Measurements from ENCODE around the gene RASD2.

The RASD2 gene

GRCh38 chr22:35548722-35549112 lies 8.1 kb downstream of the RASD2 start:
- Histone ChIP-seq H2BK5ac (ENCODE audit: low read depth, low read length, poor library complexity, severe bottlenecking) (no peak overlapping the region), H3K27ac (ENCODE audit: low read length, poor library complexity, severe bottlenecking) (no peak overlapping the region), H2BK12ac (ENCODE audit: low read length in 2 of 2) (no peak overlapping the region), H3K4ac (ENCODE audit: low read depth in 1 of 2, low read length in 2 of 2) (peak overlapping the region in 1 of 2 experiments; percentile 20), H3K9me3 (ENCODE audit: control insufficient read depth, low read length) (no peaks in the 10 kb centered on the region), H3K14ac (ENCODE audit: low read length in 2 of 2) (no peak overlapping the region), H2AFZ (ENCODE audit: low read depth, low read length) (no peak overlapping the region), H2AK5ac (ENCODE audit: low read length, severe bottlenecking) (no peak overlapping the region), H3K27me3 (ENCODE audit: control insufficient read depth in 1 of 2, insufficient read depth in 1 of 2, low read length in 2 of 2) (peaks cover 49 to 69% of the 10 kb centered on the region in 2 experiments), H2BK15ac (ENCODE audit: low read depth, poor library complexity, severe bottlenecking) (no peak overlapping the region), H3K36me3 (ENCODE audit: control insufficient read depth in 1 of 2, insufficient read depth in 2 of 2, low read depth in 1 of 2, low read length in 2 of 2) (no peaks in the 10 kb centered on the region), H3K4me3 (ENCODE audit: insufficient read depth in 1 of 2, low read depth in 1 of 2, low read length in 2 of 2) (no peak overlapping the region), H4K91ac (ENCODE audit: low read length) (no peak overlapping the region), H2BK120ac (ENCODE audit: low read depth, low read length) (no peak overlapping the region), H3K18ac (ENCODE audit: low read depth in 1 of 2, low read length in 2 of 2) (peak overlapping the region in 1 of 2 experiments; percentile 35), H4K8ac (ENCODE audit: low read length) (no peak overlapping the region), H3K9ac (ENCODE audit: low read length) (no peak overlapping the region), H3K23ac (ENCODE audit: low read length in 2 of 2) (no peak overlapping the region), H3K4me2 (ENCODE audit: low read length, poor library complexity, severe bottlenecking) (no peak overlapping the region), H3K4me1 (ENCODE audit: control insufficient read depth, insufficient read depth, low read depth, low read length) (peaks cover 5% of the 10 kb centered on the region), H3K79me1 (replicated peaks; ENCODE audit: low read length, poor library complexity, severe bottlenecking) (no peaks in the 10 kb centered on the region)
- WGBS = 44% methylated on average over 5 of the region's 8 CpGs
- DNase-seq = no peak

DNA sequence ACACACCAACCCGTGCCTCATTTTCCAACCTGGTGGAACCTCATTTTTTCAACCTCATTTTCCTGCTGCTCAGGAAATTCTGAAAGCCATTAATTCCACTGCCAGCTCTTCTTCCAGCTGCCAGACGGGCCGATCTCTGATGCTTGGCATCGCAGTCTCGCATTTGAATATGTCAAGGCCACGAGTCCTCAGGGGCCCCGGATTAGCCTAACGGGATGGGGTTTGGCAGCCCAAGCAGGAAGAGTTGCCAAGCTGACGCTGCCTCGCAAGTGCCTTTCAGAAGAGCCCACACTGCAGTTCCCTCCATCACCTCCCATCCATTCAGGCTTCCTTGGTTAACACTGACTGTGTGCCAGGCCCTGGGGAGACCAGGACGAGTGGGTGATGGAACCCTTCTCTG lies 8.7 kb downstream of the RASD2 start:
- Histone ChIP-seq H2BK5ac (ENCODE audit: low read depth, low read length, poor library complexity, severe bottlenecking) (no peak overlapping the region), H3K23ac (ENCODE audit: low read length in 2 of 2) (no peak overlapping the region), H3K4ac (ENCODE audit: low read depth in 1 of 2, low read length in 2 of 2) (no peak overlapping the region), H3K18ac (ENCODE audit: low read depth in 1 of 2, low read length in 2 of 2) (no peak overlapping the region), H3K14ac (ENCODE audit: low read length in 2 of 2) (no peak overlapping the region), H2AFZ (ENCODE audit: low read depth, low read length) (no peak overlapping the region), H3K79me1 (replicated peaks; ENCODE audit: low read length, poor library complexity, severe bottlenecking) (no peaks in the 10 kb centered on the region), H3K36me3 (ENCODE audit: control insufficient read depth in 1 of 2, insufficient read depth in 2 of 2, low read depth in 1 of 2, low read length in 2 of 2) (no peaks in the 10 kb centered on the region), H2BK15ac (ENCODE audit: low read depth, poor library complexity, severe bottlenecking) (no peak overlapping the region), H4K91ac (ENCODE audit: low read length) (no peak overlapping the region), H2BK120ac (ENCODE audit: low read depth, low read length) (no peak overlapping the region), H2BK12ac (ENCODE audit: low read length in 2 of 2) (no peak overlapping the region), H3K27me3 (ENCODE audit: control insufficient read depth in 1 of 2, insufficient read depth in 1 of 2, low read length in 2 of 2) (peaks cover 49 to 69% of the 10 kb centered on the region in 2 experiments), H3K4me1 (ENCODE audit: control insufficient read depth, insufficient read depth, low read depth, low read length) (peaks cover 5% of the 10 kb centered on the region), H4K8ac (ENCODE audit: low read length) (no peak overlapping the region), H2AK5ac (ENCODE audit: low read length, severe bottlenecking) (no peak overlapping the region), H3K4me2 (ENCODE audit: low read length, poor library complexity, severe bottlenecking) (no peak overlapping the region), H3K27ac (ENCODE audit: low read length, poor library complexity, severe bottlenecking) (no peak overlapping the region), H3K9ac (ENCODE audit: low read length) (no peak overlapping the region), H3K9me3 (ENCODE audit: control insufficient read depth, low read length) (no peaks in the 10 kb centered on the region), H3K4me3 (ENCODE audit: insufficient read depth in 1 of 2, low read depth in 1 of 2, low read length in 2 of 2) (no peak overlapping the region)
- WGBS = 87% methylated on average over 11 of the region's 11 CpGs
- no peak for DNase-seq

- no peak overlapping the region for H3K4me2 ChIP-seq (ENCODE audit: low read length, poor library complexity, severe bottlenecking)
- H3K4me3 ChIP-seq (ENCODE audit: insufficient read depth in 1 of 2, low read depth in 1 of 2, low read length in 2 of 2) = no peak overlapping the region
- no peak overlapping the region for H2BK120ac ChIP-seq (ENCODE audit: low read depth, low read length)
- no peak for DNase-seq
- no peak overlapping the region for H2BK5ac ChIP-seq (ENCODE audit: low read depth, low read length, poor library complexity, severe bottlenecking)
- H3K4ac ChIP-seq (ENCODE audit: low read depth in 1 of 2, low read length in 2 of 2) = no peak overlapping the region
- H2AK5ac ChIP-seq (ENCODE audit: low read length, severe bottlenecking) = no peak overlapping the region
- H3K27ac ChIP-seq (ENCODE audit: low read length, poor library complexity, severe bottlenecking) = no peak overlapping the region
- peak overlapping the region; percentile 73 for H4K91ac ChIP-seq (ENCODE audit: low read length)
- H2BK15ac ChIP-seq (ENCODE audit: low read depth, poor library complexity, severe bottlenecking) = no peak overlapping the region
- 98% methylated on average over 43 of the region's 43 CpGs for WGBS
- peaks cover 34 to 68% of the 10 kb centered on the region in 2 experiments for H3K27me3 ChIP-seq (ENCODE audit: control insufficient read depth in 1 of 2, insufficient read depth in 1 of 2, low read length in 2 of 2)
- no peaks in the 10 kb centered on the region for H3K36me3 ChIP-seq (ENCODE audit: control insufficient read depth in 1 of 2, insufficient read depth in 2 of 2, low read depth in 1 of 2, low read length in 2 of 2)
- no peak overlapping the region for H4K8ac ChIP-seq (ENCODE audit: low read length)
- H3K4me1 ChIP-seq (ENCODE audit: control insufficient read depth, insufficient read depth, low read depth, low read length) = peaks cover 16% of the 10 kb centered on the region
- no peak overlapping the region for H3K18ac ChIP-seq (ENCODE audit: low read depth in 1 of 2, low read length in 2 of 2)
- no peak overlapping the region for H2BK12ac ChIP-seq (ENCODE audit: low read length in 2 of 2)
- no peak overlapping the region for H3K23ac ChIP-seq (ENCODE audit: low read length in 2 of 2)
- H3K9ac ChIP-seq (ENCODE audit: low read length) = no peak overlapping the region
- H3K79me1 ChIP-seq (replicated peaks; ENCODE audit: low read length, poor library complexity, severe bottlenecking) = no peaks in the 10 kb centered on the region
- H2AFZ ChIP-seq (ENCODE audit: low read depth, low read length) = no peak overlapping the region
- no peaks in the 10 kb centered on the region for H3K9me3 ChIP-seq (ENCODE audit: control insufficient read depth, low read length)
- H3K14ac ChIP-seq (ENCODE audit: low read length in 2 of 2) = no peak overlapping the region
Observed at GRCh38 chr22:35551549-35552177, 11.0 kb downstream of the RASD2 start.

DNA sequence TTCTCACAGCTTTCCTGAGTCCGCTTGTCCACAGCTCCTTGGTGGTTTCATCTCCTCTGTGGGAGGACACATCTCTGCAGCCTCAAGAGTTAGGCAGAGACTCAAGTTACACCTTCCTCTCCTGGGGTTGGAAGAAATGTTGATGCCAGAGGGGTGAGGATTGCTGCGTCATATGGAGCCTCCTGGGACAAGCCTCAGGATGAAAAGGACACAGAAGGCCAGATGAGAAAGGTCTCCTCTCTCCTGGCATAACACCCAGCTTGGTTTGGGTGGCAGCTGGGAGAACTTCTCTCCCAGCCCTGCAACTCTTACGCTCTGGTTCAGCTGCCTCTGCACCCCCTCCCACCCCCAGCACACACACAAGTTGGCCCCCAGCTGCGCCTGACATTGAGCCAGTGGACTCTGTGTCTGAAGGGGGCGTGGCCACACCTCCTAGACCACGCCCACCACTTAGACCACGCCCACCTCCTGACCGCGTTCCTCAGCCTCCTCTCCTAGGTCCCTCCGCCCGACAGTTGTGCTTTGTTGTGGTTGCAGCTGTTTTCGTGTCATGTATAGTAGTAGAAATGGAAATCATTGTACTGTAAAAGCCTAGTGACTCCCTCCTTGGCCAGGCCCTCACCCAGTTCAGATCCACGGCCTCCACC lies 11.7 kb downstream of the RASD2 start:
- no peak overlapping the region for H3K14ac ChIP-seq (ENCODE audit: low read length in 2 of 2)
- no peak overlapping the region for H2BK12ac ChIP-seq (ENCODE audit: low read length in 2 of 2)
- no peak overlapping the region for H3K9ac ChIP-seq (ENCODE audit: low read length)
- H2AK5ac ChIP-seq (ENCODE audit: low read length, severe bottlenecking) = no peak overlapping the region
- H2BK5ac ChIP-seq (ENCODE audit: low read depth, low read length, poor library complexity, severe bottlenecking) = no peak overlapping the region
- H2BK15ac ChIP-seq (ENCODE audit: low read depth, poor library complexity, severe bottlenecking) = no peak overlapping the region
- peak overlapping the region in 1 of 2 experiments; percentile 3 for H3K4ac ChIP-seq (ENCODE audit: low read depth in 1 of 2, low read length in 2 of 2)
- H3K27ac ChIP-seq (ENCODE audit: low read length, poor library complexity, severe bottlenecking) = no peak overlapping the region
- no peak overlapping the region for H2BK120ac ChIP-seq (ENCODE audit: low read depth, low read length)
- no peak overlapping the region for H3K23ac ChIP-seq (ENCODE audit: low read length in 2 of 2)
- no peaks in the 10 kb centered on the region for H3K9me3 ChIP-seq (ENCODE audit: control insufficient read depth, low read length)
- WGBS = 53% methylated on average over 6 of the region's 13 CpGs
- H3K36me3 ChIP-seq (ENCODE audit: control insufficient read depth in 1 of 2, insufficient read depth in 2 of 2, low read depth in 1 of 2, low read length in 2 of 2) = no peaks in the 10 kb centered on the region
- peak overlapping the region in 1 of 2 experiments; percentile 1 for H3K18ac ChIP-seq (ENCODE audit: low read depth in 1 of 2, low read length in 2 of 2)
- no peaks in the 10 kb centered on the region for H3K79me1 ChIP-seq (replicated peaks; ENCODE audit: low read length, poor library complexity, severe bottlenecking)
- H3K4me1 ChIP-seq (ENCODE audit: control insufficient read depth, insufficient read depth, low read depth, low read length) = peaks cover 16% of the 10 kb centered on the region
- H3K4me2 ChIP-seq (ENCODE audit: low read length, poor library complexity, severe bottlenecking) = no peak overlapping the region
- peak overlapping the region; percentile 33 for H4K8ac ChIP-seq (ENCODE audit: low read length)
- DNase-seq = peak; percentile 37
- no peak overlapping the region for H3K4me3 ChIP-seq (ENCODE audit: insufficient read depth in 1 of 2, low read depth in 1 of 2, low read length in 2 of 2)
- no peak overlapping the region for H2AFZ ChIP-seq (ENCODE audit: low read depth, low read length)
- H3K27me3 ChIP-seq (ENCODE audit: control insufficient read depth in 1 of 2, insufficient read depth in 1 of 2, low read length in 2 of 2) = peaks cover 28 to 65% of the 10 kb centered on the region in 2 experiments
- no peak overlapping the region for H4K91ac ChIP-seq (ENCODE audit: low read length)
